ENCODE measurements around the gene CEP128.
"Not testable (repeated sequence)": the region's sequence is repeated elsewhere in the genome, so short reads cannot be mapped to it uniquely, and the experiment has no call there.

The CEP128 gene

DNA sequence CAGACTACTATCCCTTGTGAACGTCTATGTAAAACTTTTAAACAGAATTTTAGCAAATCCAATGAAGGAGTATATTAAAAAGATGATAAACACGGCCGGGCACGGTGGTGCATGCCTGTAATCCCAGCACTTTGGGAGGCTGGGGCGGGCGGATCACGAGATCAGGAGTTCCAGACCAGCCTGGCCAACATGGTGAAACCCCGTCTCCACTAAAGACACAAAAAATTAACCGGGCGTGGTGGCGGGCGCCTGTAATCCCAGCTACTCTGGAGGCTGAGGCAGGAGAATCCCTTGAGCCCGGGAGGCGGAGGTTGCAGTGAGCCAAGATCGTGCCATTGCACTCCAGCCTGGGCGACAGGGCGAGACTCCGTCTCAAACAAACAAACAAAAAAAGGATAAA lies 11.7 kb upstream of the CEP128 start:
- not testable (repeated sequence) for DNase-seq (ENCODE audit: low read depth)

DNA sequence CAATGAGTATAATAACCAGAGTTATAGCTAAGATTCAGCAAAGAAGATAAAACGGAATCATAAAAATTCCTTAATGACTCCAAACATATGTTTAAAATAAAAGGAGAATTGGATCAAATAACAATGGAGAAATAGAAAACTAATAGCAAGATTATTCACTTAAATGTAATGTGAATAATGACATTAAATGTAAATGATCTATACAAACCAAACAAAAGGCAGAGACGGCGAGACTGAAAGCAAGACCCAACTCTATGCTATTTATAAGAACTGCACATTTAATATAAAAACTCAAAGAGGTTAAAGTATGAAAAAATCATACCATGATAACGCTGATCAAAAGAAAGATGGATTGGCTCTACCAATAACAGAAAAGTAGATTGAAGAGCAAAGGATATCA lies 10.0 kb upstream of the CEP128 start:
- DNase-seq (ENCODE audit: low read depth) = no peak

DNA sequence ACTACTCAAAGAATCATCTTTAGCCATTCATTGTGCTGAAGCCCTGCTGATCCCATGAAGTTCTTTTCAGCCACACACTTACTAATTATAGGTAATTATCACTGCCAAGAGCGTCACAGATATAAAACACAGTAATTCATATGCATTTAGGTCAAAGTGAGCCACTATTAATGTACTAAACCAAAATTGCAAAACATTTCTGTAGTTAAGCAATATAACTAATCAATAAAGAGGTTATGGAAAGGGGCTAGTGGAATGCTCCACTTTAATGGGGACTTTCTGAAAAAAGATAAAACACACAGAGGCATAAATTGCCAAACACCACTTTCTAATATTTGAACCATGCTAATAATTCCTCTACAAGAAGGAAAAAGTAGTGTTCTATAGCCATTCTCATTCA lies 6.8 kb upstream of the CEP128 start:
- DNase-seq (ENCODE audit: low read depth) = no peak

DNA sequence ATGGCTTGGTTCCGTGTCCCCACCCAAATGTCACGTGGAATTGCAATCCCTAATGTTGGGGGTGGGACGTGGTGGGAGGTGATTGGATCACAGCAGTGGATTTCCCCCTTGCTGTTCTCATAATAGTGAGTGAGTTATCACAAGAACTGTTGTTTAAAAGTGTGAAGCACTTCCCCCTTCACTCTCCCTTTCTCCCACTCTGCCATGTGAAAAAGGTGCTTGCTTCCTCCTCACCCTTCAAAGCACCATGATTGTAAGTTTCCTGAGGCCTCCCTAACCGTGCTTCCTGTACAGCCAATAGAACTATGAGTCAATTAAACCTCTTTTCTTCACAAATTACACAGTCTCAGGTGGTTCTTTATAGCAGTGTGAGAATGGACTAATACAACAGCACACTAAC lies 5.3 kb upstream of the CEP128 start:
- DNase-seq (ENCODE audit: low read depth) = no peak

DNA sequence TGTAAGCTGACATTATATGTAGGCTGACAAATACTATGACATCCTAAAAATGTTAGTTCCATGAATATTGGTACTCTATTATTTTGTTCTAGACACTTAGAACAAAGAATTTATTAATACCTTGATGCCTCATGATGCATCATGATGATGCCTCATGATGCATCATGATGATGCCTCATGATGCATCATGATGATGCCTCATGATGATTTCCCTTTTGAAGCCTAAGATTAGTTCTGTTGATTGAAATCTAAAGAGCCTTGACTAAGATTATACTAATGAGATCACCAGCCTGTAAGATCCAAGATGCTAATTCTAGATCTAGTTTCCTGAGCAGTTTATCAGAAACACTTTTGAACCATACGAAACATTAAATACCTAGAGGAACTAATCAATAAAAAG lies 4.6 kb upstream of the CEP128 start:
- DNase-seq (ENCODE audit: low read depth) = no peak

DNA sequence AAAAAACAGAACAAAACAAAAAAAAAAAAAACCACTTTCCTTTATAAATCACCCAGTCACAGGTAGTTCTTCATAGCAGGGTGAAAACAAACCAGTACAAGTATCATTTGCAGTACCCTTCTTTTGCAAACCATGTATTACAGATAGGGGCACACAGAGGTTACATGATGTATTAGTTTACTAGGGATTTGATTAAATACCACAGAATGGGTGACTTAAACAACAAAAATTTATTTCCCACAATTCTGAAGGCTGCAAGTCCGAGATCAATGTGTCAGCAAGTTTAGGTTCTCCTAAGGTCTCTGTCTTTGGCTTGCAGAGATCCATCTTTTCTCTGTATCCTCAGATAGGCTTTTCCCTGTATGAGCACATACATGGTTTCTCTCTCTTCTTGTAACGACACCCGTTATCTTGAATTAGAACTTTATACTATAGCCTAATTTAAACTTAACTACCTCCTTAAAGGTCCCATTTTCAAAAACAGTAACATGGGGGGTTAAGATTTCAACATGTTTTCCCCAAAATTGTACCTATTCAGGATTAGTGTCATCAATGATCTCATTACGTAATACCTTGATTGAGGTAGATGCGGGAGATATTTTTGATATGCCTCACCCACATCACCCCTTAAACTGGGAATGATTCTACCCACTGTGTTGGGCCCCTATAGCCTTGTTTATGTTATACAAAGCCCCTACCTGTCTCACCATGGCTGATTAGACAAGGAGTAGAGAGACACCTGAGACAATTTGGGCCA lies 3.5 kb upstream of the CEP128 start:
- no peak for DNase-seq (ENCODE audit: low read depth)

DNA sequence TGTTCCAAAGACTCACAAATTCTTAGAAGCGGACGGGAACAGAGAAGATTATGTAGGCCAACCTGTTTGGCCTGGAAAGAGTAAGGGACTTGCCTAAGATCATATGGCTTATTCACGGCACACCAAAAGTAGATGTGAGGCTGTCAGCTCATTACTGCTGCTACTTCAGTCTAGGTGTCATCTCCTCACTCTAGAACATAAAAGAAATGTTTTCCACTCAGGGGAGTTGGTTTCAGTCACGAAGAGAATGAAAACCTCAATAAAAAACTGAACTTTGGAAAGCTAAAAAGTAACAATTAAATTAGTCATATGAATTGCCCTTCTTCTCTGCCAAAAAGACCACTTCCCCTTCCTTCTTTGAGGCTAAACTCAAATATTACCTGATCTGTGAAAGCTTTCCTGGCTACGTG lies 658 bp upstream of the CEP128 start:
- DNase-seq (ENCODE audit: low read depth) = no peak

DNA sequence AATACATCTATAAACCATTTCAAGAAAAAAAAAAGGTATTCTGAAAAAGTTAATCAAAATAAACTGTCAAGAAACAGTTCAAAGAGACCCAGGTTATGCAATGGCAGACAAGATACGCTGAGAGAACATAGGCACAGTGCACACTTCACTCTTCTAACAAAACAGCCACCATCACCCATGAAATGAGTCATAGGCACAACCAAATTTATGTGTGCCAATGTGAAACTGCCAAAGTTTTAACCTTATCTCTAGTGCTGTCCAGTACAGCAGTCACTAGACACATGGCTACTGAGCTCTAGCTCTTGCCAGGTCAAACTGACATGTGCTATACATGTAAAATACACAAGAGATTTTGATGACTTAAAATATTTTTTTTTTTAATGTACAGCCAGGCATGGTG lies 1.4 kb downstream of the CEP128 start:
- DNase-seq (ENCODE audit: low read depth) = no peak

DNA sequence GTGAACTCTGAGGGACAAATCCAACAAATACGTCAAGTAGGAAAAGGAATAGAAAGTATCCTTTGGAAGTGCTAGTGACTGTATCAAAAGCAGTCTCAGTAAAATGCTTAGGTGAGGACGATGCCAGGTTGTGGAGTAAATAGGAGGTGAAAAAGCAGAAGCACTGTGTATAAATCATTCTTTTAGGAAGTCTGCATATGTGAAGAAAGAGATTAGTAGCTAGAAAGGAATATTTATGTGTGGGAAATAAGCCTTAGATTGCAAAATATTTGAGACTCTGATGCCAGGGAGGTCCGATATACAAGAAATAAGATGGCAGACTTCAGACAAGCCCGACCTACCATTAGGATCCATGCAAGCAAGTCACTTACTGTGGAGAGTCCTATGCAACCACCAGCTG lies 7.9 kb downstream of the CEP128 start:
- DNase-seq (ENCODE audit: low read depth) = no peak

DNA sequence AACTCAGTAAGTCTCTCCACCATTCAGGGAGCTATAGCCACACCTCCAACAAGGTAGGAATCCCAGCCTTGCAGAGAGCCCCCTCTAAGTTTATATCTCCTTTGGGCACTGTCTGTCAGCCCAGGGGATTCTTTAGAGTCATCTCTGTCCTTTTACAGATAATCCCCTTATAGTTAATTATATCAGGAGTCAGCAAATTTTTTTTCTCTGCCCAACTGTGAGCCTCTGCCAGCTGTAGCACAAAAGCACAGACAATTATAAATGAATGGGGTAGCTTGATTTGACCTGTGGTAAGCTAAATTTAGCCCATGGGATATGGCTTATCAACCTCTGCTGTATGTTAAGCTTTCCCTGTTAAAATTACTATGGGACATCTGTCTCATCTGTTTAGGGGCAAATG lies 8.3 kb downstream of the CEP128 start:
- DNase-seq (ENCODE audit: low read depth) = no peak

DNA sequence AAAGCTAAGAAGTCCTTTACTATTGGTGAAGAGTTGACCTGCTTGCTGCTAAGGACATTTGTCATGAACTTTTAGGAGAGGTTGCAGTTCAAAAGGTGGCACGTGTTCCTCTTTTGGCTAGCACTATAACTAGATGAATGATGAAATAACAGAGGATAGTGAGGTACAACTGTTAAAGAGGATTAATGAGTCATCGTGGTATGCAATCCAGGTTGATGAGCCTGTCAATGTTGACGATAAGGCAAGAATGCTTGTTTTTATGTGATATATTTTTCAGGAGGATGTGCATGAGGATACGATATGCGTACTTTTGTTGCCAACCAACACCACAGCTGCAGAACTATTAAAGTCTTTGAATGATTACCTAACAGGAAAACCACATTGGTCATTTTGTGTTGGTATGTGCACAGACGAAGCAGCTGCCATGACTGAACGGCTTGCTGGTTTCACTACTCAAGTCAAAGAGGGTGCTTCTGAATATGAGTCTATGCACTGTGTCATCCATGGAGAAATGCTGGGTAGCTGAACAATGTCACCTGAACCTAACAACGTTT lies 10.6 kb downstream of the CEP128 start:
- DNase-seq (ENCODE audit: low read depth) = no peak

DNA sequence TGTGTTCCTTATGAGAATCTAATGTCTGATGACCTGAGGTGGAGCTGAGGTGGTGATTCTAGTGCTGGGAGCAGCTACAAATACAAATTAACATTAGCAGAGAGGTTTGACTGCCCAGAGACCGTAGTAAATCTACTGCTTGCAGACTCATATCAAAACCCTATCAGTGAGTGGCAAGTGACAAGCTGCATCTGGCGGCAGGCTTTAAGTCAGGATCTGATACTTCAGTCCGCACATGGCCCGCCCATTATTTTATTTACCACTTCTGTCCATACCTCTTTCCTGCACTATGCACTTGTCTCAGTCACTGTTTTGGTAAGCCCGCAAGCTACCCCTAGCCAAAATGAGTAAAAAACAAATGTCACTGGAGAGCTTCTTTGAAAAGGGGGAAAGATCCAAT lies 11.4 kb downstream of the CEP128 start:
- DNase-seq (ENCODE audit: low read depth) = no peak

DNA sequence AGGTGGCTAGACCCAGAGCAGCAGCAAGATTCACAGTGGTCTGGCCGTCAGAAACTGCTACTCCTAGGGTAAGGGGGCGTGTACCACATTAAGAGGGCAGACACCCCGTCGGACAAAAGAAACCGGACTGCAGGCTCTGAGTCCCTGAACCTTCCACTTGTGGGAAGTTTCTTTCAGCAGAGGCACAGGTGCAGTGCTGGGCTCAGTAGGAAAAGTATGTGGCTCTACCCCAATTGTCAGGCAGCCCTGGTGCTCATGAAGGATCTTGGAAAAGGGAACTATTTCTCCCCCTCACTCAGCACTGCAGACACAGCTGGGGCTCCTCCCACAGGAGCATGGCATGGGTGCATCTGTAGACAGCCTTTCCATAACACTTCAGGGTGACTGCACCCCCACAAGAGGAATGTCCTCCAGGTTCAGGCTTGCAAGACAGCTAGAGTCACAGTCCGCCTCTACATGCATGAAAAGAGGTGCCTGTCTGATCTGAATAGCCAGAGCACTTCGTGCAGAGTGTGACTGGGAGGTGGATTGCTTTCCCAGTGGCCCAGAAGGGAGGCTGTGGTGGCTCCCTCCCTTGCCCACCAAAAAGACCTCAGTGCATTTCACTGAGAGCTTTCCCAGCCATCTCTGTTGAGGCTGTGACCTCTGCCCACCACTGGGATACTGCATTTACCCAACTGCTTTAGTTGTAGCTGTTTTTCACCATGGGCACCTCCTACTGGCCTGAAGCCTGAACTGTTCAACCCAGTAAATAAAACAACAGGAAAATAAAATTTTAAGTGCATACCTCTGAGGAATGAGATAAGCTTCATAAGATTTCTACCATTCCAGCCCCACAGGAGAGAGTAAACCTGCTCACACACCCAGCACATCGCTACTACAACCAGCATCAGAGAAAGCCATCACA lies 14.2 kb downstream of the CEP128 start:
- no peak for DNase-seq (ENCODE audit: low read depth)

DNA sequence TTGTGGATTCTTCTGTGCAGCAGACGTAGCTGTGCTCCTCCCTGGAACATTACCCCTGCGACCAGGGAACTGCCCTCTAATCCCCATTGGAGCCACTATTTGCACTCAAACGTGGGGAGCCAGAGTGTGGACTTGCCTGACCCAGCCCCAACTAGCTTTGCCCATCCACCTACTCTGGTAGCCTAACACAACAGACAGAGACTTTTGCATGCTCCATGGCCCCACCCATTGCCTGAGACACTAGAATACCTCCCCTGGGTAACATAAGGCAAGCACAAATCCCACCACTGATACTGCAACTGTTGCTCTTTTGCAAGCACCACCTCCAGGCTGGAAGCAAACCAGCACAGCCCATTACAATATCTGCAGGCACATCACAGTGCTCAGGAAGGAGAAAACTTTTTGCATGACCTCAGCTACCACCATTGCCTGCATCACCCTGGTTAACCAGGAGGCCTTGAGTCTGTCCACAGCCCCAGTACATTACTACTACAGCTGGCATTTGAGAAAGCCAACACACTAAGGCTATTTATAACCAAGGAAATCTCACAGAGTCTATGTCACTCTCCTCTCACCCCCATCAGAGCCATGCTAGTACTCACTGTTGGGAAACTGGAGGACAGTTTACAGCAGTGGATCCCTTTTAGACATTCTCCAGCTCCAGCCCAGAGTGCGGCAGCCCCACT lies 15.0 kb downstream of the CEP128 start:
- DNase-seq (ENCODE audit: low read depth) = no peak

DNA sequence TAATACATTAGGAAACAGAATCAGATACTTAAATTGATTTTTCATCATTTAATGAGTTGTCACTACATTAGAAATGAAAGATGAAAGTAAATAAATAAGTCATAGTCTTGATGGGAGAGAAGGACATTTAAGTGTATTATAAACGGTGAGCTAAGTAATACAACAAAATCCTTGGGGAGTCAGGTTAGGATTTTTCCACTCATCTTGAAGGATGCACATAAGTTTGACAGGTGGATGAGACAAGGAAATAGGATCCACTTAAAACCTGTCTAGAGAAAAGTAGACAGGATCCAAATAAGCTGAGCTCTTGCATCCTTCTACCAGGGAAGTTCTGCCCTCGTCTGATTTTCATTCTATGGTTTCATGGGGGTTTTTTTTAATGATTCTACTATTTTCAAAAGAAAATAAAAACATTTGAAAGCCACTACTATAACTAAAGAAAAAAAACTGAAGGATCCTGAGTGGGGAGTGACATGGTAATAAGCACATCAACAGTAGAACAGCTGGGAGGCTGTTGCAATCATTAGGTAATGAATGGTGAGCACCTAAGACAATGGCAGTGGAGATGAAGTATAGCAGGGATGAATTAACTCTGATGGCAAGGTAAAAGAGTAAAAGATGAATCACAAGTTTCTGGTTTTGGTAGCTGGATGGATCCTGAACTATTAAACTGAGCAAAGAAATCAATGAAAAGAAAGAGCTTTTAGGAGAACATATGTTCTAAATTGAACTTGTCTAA lies 17.0 kb downstream of the CEP128 start:
- no peak for DNase-seq (ENCODE audit: low read depth)

DNA sequence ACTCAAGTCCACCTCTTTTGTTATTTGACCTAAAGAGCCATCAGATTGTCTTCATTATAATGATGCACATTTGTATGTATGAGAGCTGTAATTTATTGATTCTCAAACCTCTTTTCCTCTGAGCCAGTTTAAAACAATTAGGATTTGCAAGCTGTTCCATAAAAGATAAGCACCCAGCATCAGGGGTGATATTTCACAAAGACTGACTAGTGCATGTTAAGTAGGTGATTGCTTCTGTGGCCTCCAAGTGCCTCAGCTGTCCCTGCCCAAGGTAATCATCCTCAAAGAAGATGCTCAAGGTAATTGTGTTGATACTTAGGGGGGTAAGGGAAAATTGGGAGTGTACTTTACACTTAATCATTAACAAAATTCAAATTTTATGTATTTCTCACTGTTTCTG lies 18.2 kb downstream of the CEP128 start:
- no peak for DNase-seq (ENCODE audit: low read depth)

DNA sequence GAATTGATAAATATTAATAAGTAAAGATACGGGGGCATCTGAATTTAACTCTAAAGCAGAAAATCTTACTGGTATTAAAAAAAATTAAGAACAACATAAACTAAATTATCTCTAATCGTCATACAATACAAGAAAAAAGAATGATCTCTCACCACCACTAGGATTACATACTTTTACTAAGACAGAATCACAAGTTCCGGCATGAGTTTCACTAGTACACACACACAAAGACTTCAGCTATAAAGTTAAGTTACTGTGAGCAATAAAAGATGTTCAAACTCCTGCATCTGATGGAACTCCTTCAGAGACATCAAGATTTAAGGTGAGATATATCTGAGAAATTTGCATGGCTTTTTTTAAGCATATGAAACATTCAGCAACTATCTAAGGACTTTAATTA lies 21.9 kb downstream of the CEP128 start:
- no peak for DNase-seq (ENCODE audit: low read depth)

DNA sequence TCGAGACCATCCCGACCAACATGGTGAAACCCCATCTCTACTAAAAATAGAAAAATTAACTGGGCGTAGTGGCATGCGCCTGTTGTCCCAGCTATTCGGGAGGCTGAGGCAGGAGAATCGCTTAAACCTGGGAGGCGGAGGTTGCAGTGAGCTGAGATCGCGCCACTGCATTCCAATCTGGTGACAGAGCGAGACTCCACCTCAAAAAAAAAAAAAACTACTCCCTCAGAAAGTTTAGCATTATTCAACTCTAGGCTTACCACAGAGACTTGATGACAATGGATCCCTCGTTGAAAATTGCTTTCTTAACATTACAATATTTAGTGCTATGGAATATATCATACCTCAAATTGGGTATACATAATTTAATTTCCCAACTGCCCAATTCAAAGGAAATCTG lies 29.5 kb downstream of the CEP128 start:
- DNase-seq (ENCODE audit: low read depth) = not testable (repeated sequence)

DNA sequence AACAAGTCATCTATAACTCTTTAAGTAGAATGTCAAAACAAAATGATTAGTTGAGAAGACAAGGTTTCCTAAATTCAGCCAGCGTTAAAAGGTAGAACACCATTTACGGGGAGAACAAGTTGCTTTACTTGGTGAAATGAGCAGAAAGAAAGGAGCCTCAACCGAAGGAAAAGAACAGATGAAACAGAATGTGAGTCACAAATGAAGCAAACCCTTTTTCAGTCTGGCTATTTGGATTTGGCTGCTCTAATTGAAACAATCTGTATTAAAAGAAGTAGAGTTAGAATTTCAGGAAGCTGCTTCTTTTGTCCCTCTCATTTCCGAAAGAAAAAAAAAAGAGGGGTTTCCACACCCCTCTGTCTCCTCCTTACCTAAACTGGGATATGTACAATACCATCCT lies 34.6 kb downstream of the CEP128 start:
- no peak for DNase-seq (ENCODE audit: low read depth)

DNA sequence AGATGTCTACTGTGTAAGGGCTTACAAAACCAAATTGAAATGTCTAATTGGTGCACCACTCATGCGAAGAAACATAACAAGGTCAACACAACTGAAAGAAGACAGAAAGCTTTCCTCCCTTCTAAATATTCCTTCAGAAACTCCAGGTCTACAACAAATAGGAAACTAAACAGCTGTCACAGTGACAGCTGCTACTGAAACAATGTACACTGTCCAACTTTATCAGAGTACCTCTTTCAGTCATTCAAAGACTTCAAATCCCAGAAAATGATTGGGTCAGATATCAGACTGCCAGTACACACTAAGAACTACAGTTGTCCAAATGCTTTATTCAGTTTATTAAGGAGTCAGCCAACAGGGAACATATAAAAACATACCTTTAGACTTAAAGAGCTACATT lies 35.2 kb downstream of the CEP128 start:
- no peak for DNase-seq (ENCODE audit: low read depth)

DNA sequence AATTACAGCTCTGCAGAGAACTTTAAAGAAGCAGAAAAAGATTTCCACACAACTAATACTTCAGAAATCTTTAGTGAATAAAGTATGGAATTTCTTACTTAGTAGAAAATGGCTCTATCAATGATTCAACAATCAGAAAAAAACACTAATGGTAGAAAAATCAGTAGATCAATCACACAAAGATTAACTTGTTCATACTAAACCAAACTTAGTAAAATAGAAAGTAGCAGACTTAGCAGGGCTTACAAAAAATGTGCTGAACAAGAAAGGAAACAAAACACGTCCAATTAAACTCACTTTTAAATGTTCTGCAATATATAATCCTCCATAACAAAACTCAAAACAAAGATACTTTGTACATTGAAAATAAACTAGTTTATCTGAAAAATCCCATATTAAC lies 38.9 kb downstream of the CEP128 start:
- no peak for DNase-seq (ENCODE audit: low read depth)

DNA sequence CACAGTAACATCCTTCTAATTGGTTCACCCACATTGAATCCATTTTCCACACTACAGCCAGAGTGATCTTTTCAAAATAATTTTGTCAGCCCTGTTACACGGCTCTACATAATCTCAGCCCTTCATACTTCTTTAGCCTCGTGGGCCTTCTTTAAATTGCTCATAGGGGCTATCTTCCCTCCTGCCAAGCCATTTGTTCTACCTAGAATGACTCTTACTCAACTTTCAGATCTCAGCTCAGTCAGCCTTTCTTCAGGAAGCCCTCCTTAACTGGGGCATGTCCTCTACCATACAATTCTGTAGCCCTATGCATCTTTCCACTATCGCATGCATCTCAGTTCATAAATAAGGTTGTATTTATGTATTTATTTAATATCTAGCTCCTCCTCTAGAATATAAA lies 39.7 kb downstream of the CEP128 start:
- no peak for DNase-seq (ENCODE audit: low read depth)

Data from stimulated activated CD8-positive, alpha-beta memory T cell treated with anti-CD3 and anti-CD28 coated beads, Interleukin-4, amount 100 ng/mL, for 24 hours (primary cell).